ENCODE data around the gene UNC13A.

Gene UNC13A

DNA sequence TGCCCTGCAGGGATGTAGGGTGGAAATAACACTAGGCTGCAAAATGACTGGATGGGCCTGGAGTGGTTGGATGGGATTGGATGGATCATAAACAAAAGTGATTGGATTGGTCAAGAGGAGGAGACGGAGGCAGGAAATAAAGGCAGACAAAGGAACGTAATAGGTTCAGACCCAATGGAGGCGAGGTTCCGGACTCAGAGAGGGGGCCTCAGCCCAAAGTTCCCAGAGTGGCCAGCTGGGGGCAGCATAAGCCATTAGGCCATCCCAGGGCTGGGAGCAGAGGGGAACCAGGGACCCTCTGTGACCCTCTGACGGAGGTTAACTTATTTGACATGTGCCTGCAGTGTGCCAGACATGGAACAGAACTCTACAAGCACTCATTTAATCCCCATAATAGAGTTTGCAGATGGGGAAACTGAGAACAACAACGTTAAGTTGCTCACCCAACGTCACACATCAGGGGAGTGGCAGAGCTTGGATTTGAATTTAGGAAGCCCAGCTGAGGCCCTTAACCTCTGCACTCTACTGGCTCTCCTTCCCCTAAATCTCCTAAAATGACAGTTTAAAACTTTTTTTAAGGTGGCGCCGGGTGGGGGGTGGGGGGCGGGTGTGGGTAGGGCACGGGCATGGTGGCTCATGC, 15.8 kb upstream of the UNC13A start:
- no peak for DNase-seq

DNA sequence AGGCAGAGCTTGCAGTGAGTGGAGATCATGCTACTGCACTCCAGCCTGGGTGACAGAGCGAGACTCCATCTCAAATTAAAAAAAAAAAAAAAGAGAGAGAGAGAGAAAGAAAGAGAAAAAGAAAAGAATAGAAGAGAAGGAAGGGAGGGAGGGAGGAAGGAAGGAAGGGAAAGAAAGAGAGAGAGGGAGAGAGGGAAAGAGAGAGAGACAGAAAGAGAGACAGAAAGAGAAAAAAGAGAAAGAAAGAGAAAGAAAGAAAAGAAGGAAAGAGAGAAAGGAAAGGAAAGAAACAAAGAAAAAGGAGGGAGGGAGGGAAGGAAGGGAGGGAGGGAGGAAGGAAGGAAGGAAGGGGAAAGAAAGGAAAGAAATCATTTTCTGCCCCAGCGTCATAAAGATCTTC, 7.0 kb upstream of the UNC13A start:
- no peak for DNase-seq

DNA sequence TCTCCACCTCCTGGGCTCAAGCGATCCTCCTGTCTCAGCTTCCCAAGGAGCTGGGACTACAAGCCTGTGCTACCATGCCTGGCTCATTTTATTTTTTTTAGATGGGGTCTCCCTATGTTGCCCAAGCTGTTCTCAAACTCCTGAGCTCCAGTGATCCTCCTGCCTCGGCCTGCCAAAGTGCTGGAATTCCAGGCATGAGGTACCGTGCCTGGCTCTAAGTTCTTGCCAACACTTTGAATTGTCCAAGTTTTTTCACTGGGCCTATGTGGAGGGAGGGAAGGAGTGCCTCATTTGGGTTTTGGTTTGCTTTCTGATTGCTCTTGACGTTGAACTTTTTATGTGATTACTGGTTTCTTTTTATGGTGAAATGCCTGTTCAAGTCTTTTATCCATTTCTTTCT, 4.4 kb upstream of the UNC13A start:
- no peak for DNase-seq

DNA sequence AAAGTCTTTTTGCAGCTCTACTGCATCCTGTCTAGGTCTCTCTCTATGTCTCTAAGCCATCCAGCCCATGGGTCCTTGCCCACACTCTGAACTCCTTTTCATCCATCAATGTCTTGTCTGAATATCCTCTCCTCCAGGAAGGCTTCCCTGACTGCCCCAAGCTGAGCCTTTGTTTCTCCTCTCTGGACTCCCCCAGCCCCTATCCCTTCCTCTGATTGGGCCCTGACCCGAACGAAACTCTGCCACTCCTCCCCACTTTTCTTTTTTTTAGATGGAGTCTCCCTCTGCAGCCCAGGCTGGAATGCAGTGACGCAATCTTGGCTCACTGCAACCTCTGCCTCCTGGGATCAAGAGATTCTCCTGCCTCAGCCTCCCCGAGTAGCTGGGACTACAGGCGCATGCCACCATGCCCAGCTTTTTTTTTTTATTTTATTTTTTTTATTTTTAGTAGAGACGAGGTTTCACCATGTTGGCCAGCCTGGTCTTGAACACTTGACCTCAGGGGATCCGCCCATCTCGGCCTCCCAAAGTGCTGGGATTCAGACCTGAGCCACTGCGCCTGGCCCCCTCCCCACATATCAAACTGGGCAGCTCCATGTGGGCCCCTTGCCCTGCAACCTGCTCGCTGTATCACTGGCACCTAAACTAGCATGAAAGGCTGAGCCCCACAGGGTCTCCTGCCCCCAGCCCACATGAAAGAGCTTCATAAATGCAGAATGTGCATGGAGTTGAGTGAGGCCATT, 870 bp upstream of the UNC13A start:
- DNase-seq, result no peak

DNA sequence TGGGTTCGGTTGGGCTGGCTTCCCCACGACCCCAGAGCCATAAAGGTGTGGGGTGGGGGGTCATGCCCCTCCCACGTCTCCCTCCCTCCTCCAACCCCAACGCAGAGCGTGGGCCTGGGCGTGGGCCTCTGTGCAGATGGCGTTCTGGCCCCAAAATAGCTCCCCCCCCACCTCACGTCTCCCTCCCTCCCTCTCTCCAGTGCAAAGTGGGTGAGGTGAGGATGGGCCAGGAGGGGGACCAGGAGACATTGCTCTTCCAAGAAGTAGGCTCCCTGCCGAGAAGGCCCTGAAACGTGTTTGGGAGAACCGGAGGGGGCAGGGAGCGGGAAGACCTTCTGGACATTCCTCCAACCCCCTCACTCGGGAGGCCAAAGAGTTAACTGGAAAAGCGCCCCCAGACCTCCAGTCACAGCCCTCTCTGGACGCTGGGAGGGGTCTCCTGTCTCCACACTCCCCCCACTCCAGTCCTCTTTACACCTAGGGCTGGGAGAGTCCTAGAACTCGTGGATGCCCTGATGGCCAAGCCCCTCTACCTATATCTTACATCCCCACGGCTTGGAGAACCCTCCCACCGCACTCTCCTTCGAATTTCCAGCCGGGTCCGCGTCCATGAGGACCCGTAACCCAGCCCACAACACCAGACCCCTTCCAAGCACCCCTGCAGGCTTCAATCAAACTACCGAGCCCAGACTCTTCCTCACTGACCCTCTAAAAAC, 855 bp downstream of the UNC13A start:
- DNase-seq, result no peak

DNA sequence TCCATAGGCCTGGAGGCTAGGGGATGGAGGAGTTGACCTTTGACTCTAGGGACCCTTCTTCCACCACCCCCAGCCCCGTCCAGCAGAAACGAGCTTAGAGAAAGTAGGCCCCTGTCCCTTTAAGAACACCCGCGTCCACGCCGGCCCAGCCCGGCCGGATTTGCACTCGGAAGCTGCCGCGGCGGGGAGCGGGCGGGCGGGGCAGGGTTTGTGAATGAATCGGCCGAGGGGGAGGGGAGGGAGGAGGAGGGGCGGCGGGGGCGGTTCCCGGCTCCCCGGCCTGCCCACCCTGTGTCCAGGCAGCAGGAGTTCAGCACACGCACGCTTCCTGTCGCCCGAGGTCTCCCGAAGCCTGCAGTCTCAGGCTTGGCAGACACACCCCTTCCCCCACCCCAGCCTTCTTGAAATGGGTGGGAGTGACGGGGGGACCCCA, 1.5 kb downstream of the UNC13A start:
- DNase-seq, result no peak

DNA sequence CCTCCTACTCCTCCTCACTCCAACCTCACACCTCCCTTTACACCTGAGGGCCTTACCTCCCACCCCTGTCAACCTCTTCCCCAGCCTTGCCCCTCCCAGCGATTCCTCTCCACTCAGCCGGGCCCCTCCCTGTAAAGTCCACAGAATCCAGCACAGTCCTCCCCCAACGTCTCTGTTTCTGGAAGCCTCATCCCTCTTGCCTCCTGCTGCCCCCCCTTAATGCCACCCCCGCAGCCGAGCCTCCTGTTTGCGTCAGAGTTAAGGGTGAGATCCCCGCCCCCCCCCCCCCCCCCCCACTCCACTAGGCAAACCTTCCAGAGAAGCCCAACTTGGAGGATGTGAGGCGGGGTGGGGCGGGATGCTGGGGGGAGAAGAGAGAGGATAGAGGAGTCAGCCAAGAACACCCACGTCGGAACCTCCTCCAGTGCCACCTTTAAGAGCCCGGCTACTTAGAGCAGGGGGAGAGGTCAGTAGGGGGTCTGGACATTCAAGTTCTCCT, 2.1 kb downstream of the UNC13A start:
- no peak for DNase-seq

DNA sequence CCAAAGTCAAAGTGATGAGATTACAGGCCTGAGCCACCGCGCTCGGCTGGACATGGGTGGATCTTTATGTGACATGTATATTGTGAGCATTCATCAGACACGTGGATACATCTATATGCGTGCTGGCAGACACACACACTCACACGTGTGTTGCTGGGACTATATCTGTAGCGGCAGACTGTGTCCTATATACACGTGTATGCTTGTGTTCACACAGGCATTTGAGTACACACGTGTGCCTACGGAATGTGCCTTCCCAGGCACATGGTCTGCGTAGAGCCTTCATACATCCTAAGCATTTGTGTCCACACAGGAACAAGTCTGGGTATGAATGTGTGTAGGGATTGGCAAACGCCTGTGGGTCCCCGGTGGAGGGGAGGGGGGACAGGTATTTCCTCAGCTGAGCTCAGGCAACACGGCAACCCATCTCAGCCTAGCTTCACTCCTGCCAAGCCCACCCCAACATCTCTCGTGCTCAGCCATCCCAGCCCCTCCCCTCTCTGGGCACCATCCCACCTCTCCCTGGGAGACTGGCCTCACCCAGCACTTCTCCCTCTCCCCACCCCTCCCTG, 2.6 kb downstream of the UNC13A start:
- DNase-seq, result no peak

DNA sequence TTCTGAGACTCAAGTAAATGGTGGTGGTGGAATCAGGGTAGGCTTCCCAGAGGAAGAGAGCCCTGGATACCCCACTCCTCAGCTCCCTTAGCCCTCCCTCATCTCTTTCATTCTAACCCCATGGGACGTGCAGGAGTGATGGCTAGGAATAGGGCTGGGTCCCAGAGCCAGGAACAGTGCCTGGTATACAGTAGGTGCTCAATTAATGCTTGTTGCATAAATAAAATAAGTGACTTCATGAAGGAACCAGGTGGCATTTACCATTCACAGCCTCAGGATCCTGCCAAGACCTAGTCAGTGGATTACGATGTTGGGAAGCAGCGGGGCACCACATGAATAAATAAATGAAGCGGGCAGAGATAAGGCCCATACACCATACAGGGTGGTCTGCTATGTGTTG, 3.9 kb downstream of the UNC13A start:
- DNase-seq, result no peak

DNA sequence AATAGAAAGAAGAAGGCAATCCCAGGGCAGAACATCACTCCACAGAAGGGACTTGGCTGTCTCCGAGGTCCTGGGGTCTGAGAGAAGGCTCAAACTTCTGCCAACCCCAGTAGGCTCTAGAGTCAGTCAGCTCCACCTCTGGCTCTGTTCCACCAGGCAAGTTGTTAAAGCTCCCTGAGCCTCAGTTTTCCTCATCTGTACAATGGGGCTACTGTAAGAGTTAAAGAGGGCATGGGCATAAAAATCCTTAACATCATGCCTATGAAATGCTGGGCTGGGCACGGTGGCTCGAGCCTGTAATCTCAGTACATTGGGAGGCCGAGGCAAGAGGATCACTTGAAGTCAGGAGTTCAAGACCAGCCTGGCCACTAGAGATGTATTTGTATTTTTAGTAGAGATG, 5.1 kb downstream of the UNC13A start:
- DNase-seq, result no peak

DNA sequence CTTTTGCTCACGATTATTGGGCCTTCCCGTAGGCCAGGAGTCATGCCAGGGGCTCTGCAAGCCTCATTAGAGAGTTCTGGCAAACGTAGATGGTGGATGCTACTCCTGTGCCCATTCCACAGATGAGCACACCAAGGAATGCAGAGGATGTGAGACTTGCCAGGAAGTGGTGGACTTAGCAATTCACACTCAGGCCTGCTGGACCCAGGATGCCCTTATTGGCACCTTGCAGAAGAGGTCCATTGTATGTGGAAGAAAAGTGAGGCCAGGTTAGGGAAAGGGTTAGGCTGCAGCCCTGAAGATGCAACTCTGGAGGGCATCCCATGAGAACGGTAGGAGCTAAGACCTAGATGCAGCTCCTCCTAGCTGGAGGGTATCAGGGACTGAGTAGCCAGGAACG, 5.9 kb downstream of the UNC13A start:
- DNase-seq, result no peak

DNA sequence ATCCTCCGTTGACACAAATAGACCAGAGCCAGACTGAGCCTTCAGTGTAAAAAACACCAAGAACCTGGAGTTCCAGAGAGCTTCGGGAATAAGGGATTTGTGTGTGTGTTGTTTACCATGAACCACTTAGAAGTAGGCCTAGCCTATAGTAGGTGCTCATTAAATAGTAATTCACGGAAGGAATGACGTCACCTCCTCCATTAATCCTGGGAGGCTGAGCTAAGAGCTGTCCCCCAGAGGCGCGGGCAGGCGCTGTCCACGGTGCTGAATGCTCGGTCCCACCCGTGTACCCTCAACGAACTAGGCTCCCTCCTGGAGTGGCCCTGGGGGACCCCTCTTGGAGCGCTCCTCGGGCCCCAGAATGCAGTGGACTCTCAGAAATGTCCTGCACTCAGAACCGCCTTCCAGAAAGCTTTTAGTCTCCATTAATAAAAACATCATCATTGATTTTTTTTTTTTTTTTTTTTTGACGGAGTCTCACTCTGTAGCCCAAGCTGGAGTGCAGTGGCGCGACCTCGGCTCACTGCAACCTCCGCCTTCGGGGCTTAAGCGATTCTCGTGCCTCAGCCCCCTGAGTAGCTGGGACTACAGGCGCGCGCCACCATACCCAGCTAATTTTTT, 6.5 kb downstream of the UNC13A start:
- no peak for DNase-seq

DNA sequence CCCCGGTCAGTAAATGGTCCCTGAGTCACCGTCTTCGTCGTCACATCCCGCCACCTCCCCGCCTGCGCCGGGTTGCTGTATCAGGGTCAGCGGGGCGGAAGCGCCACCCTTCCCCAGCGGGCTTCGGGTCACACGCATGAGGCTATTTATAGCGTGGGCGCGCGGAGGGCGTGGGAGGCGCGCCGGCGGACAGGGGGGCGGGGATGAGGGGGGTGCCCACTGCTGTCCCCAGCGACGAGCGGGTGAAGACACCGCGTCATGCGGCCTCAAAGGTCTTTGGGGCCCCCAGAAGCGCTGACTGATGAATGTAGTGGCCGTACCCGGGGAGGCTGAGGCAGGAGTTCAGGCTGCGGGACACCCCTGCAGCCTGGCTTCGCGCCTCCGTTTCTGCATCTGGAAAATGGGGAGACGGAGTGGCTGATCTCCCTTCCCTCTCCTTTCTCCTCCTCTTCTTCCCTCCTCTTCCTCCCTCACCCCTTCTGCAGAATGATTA, 7.9 kb downstream of the UNC13A start:
- peak in 1 of 2 experiments; percentile 58 for DNase-seq

DNA sequence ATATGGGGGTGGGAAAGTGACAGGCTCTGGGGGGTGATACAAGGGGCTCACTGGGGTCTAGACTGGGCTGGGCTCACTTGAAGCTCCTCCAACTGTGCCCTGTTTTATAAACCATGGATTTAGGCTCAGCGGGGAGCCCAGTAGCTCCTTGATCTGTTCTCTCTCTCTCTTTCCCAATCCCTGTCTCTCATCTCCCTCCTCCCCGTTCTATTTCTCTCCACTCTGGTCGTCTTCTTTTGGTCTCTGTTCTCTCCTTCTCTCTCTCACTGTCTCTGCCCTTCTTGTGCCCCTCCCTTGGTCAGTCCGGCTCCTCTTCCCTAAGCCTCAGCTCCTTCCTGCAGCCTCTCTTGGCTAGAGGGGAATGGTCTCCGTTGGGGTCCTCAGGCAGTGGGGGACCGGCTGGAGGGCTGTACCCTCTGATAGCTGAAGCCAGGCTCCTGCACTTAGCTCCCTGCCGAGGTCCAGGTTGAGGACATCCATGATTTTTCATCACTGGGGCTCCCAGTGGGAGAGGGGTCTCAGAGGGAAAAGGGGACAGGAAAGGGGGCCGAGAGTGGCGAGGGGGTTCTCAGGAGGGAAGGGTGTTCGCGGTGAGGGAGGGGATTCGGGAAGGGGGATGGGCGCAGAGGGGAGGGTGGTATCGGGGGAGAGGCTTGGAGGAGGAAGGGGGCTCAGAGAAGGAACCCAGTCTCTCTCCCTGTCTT, 8.5 kb downstream of the UNC13A start:
- no peak for DNase-seq

DNA sequence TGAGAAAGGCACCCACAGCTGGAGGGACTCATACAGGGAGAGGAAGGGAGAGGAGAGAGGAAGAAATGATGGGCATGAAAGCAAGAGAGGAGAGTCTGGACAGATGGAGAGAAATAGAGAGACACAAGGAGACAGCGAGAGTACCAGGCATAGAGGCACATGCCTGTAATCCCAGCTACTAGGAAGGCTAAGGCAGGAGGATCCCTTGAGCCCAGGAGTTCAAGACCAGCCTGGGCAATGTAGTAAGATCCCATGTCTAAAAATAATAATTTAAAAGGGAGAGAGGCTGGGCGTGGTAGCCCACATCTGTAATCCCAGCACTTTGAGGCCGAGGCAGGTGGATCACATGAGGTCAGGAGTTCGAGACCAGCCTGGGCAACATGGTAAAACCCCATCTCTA, 9.3 kb downstream of the UNC13A start:
- DNase-seq, result no peak

DNA sequence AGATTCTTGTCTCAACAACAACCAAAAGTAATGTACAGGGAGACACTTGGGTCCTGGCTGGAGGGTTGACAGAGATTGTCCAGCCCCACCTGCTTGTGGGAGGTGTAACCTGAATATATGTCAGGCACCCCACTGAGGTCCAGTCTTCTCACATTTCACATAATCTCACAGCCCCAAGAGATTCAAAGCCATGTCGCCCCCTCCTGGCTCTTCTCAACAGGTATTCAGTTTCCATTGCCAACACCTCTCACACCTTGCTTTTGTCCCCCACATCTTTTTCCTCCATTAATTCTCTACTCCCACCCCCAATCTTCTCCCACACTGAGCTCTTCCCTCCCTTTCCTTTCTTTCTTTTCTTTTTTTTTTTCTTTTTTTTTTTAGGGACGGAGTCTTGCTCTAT, 11.2 kb downstream of the UNC13A start:
- no peak for DNase-seq

DNA sequence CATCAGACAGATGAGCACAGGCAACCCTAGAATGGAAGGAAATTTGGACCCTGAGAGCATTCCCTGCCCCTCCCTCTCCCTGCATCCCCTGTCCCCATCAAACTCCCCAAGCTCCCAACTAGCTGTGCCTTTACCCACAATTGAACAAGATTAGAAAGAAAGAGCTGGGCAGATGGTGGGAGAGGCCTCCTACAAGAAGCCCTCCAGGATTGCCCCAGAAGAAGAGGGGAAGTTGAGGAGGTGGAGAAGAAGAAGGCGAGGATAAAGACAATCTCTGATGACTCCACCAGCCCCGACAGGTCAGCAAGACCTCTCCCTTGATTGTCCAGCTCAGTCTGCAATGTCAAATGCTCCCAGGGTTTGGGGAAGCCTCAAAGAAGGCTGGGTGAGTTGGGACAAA, 11.9 kb downstream of the UNC13A start:
- DNase-seq, result no peak

DNA sequence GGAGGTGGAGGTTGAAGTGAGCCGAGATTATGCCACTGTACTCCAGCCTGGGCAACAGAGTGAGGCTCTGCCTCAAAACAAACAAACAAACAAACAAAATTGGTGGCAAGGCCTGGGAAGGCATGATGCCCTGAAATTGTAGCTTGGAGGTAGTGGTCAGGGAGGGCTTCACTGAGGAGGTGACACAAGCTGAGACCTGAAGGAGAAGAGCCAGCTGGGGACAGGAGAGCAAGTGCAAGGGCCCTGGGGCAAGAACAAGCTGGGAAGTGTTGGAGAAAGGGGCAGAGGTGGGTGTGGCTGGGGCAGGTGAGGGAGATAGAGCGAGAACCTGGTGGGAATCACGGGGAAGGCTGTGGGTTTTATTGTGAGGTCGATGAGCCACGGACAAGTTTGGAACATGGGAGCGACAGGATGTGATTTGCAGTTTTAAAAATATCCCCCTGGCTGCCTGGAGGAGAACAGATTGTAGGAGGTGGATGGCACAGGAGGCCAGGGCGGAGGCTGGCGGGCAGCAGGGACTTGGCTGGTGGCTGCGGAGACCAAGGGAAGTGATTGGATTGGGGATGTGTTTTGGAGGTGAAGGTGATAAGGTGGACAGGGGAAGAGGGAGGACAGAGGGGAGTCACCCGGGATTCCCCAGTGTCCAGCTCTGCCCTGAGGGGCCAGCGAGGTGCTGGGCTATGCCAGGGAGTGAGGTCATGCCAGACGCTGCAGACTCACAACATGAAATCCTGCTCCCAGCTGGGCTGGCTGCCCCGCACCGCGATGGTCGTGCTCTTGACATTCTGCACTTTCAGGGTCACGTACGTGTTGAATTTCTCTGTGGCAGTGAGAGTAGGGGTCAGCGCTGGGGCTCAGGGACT, 14.0 kb downstream of the UNC13A start:
- peak; percentile 56 to 77 for DNase-seq

DNA sequence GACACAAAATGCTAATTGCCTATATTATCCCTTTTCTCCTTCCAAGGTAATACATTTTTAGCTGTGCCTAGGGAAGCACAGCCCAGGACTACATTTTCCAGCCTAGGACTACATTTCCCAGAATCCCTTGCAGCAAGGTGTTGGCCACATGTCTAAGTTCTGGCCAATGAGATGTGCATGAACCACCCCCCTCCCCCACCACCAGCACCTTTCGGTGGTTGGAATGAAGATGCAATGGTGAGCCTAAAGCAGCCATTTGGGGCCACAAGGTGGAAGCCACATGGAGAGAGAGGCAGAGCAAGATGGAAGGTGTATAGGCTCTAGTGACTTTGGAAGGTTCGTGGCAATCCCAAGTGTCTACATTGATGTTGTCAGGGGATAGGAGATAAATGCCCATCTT, 16.2 kb downstream of the UNC13A start:
- DNase-seq, result peak in 1 of 2 experiments; percentile 6

DNA sequence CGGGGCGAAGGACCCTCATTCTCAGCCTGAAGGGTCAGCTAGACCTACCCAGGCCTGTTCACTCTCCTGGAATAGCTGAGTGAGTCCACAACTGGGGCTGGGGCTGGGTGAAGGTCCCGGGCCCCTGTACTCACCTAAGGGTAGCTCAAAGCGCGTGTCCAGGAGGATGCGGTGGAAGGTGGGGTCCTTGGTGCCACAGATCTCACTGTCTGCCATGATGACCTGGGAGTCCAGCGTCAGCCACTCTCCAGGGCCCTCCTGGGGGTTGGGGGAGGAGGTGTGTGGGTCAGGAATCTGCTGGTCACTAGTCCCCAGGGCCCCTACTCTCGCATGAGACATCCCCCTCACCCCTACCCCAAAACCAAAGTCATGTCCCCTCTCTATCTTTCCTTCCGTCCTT, 18.7 kb downstream of the UNC13A start:
- DNase-seq, result no peak

DNA sequence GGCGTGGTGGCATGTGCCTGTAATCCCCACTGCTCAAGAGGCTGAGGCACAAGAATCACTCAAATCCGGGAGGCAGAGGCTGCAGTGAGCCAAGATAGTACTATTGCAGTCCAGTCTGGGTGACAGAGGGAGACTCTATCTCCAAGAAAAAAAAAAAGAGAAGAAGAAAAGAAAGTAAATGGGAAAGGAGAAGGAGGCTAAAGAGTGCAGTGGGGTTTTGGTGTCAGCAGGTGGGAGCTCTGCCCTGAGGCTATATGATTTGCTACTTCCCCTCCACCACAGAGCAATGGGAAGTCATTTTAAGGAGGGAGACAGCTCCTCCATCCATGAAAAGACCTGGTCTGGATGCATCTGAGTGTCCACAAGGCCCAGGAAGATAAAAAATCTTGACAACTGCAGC, 23.1 kb downstream of the UNC13A start:
- DNase-seq, result no peak
